ENCODE data around the gene HEBP2.

Gene HEBP2

GRCh38 chr6:138454981-138455706, 51.1 kb downstream of the HEBP2 start:
- DNase-seq (ENCODE audit: low spot score): no peak

- no peak for DNase-seq (ENCODE audit: low spot score)
Observed at GRCh38 chr6:138455746-138456400, 51.9 kb downstream of the HEBP2 start.

GRCh38 chr6:138456401-138456790, 52.4 kb downstream of the HEBP2 start:
- DNase-seq (ENCODE audit: low spot score): no peak

GRCh38 chr6:138461647-138462046, 57.6 kb downstream of the HEBP2 start:
- DNase-seq (ENCODE audit: low spot score): no peak

- DNase-seq (ENCODE audit: low spot score): no peak
Observed at GRCh38 chr6:138464085-138464484, 60.1 kb downstream of the HEBP2 start.

GRCh38 chr6:138465007-138465645, 61.1 kb downstream of the HEBP2 start:
- no peak for DNase-seq (ENCODE audit: low spot score)

- no peak for DNase-seq (ENCODE audit: low spot score)
Observed at GRCh38 chr6:138467901-138468300, 63.9 kb downstream of the HEBP2 start.

- no peak for DNase-seq (ENCODE audit: low spot score)
Observed at GRCh38 chr6:138468320-138469015, 64.4 kb downstream of the HEBP2 start.

Data from left forelimb (tissue), 1 donor.